ENCODE data around the gene LRMDA.

Gene LRMDA

DNA sequence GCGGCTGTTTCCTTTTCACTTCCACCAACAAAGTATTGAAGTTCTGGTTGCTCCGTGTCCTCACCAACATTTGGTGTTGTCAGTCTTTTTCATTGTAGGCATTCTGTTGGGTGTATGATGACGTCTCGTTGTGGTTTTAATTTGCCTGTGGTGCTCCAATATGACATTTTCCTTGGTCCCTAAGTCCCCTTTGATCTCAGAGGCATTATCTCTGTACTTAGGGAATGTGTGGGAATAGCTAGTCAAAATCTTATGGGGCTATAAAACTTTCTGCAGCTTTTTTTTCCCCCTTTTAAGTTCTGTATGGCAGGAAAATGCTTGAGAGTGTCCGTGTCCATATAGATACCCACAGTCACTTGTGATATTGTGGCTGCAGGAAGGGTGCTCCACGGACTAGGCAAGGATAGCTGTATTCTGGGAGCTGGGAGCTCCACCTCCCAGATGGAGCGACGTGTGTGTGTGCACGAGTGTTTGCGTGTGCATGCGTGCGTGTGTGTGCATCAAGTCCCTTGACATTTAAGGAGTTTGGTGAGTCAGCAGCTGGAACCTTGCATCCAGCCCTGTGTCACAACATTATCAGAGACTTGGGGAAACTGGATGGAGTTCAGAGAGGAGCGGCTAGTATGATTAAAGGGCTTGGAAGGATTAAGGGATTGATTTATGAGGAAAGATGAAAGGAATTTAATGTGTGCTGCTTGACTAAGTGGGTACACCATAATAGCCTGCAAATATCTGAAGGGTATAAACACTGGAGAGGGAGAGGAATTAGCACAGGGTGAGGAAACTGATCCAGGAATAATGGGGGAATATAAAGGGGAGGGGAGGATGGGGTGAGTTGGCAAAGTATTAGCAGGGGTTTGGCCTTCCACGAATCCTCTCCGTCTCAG, 66.8 kb downstream of the LRMDA start:
- TF ChIP-seq ZNF274 (IDR thresholded peaks at IDR 0.05; ENCODE audit: low read depth, low read length): no peak
- H3K4me3 ChIP-seq (ENCODE audit: low read length): no peak overlapping the region

DNA sequence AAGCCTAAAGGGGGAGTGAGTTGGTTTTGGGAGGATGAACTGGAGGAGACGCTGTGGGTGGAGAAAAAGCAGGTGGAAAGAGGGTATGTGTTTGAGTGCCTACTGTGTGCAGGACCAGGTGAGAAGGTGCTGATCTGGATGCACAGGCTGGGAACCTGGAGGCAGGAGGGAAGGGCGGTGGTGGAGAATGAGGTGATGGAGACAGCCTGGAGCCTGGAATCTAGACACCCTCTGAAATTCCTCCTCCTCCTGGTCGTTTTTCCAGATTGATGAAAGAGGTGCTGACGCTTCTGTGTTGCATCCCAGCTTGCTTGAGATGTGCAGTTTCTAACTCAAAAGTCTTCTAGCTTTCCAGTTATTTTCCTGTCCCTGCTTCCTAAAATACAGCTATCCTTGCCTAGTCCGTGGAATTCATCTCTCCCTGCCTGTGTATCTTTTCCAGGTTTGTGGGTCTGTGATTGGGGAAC, 67.5 kb downstream of the LRMDA start:
- no peak for TF ChIP-seq ZNF274 (IDR thresholded peaks at IDR 0.05; ENCODE audit: low read depth, low read length)
- no peak overlapping the region for H3K4me3 ChIP-seq (ENCODE audit: low read length)

DNA sequence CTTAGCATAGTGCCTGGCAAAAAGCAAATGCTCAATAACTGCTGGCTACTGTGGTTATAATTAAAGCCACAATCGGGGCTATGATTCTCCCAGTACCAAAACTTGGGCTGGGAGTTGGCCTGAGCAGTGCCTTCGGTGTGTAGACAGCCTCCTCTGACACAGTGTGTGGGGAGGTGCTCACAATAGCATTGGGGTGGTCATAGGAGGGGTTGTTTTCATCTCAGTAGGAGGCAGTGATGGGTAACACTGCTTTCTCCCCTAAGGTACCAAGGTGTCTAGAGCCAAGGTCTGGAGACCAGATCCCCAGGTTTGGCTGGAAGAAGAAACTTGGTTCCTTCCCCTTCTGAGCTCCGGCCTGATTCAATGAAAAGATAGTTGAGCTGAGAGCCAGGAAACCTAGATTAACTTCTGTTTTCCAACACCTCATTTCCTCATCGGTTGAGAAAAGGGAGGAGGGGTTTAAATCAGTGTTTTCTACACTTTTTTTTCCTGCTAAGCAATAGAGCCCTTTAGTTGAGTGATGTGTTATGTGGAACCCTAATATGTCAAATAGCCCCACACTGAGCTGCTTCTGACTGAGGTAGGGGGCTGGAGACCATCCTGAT, 68.2 kb downstream of the LRMDA start:
- H3K4me3 ChIP-seq (ENCODE audit: low read length): no peak overlapping the region
- no peak for TF ChIP-seq ZNF274 (IDR thresholded peaks at IDR 0.05; ENCODE audit: low read depth, low read length)

DNA sequence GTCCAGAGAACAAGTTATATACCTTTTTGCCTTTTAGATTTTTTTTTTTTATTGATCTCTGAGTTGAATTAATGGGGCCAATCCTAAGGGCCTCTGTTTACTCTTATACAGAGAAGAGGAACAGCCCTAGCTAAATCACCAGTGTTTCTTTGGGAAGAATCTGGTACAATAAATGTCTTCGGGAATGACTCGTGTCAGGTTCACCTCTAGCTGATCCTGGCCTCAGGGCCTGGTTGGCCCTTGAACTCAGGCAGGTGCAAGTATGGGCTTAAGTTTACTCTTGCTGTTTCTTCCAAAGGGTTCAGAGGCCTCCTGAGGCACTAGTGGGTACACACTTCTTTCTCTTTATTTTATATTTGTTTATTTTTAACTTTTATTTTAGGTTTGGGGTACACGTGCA, 71.0 kb downstream of the LRMDA start:
- TF ChIP-seq ZNF274 (IDR thresholded peaks at IDR 0.05; ENCODE audit: low read depth, low read length): no peak
- H3K4me3 ChIP-seq (ENCODE audit: low read length): no peak overlapping the region

DNA sequence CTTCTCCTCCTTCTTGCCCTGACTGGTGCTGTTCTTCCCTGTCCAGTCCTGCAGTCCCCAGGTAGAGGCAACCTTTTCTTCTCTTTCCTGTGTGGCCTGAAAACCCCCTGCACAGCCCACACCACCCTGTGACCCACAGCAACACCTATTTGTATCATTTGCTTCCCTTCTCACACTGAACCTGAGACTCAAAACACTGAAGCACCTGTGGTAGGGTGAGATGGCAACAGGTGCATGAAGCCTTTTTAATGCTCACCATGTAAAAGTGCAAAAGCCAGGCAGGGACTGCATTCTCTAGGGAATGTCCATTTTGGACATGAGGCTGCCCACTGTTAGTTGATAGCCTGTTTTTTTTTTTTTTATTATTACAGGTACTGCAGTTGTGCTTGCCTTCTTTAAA, 71.4 kb downstream of the LRMDA start:
- no peak overlapping the region for H3K4me3 ChIP-seq (ENCODE audit: low read length)
- no peak for TF ChIP-seq ZNF274 (IDR thresholded peaks at IDR 0.05; ENCODE audit: low read depth, low read length)

DNA sequence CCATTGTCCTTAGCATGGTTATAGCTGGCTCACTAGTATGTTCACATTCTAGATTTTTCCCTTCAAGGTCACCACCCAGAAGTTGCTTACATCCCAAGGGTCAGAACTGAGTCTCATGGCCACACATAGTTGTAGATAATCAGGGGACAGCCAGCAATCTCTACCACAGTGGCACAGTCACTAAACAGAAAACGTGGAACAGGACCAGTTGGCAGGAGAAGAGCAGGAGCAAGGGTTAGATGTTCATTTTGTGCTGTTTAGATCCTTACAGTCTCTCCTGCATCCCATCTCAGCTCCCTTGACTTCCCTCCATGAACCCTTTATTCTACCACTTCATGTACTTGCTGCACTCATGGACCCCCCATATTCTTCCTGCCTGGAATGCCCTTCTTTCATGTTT, 73.9 kb downstream of the LRMDA start:
- TF ChIP-seq ZNF274 (IDR thresholded peaks at IDR 0.05; ENCODE audit: low read depth, low read length): no peak
- no peak overlapping the region for H3K4me3 ChIP-seq (ENCODE audit: low read length)

DNA sequence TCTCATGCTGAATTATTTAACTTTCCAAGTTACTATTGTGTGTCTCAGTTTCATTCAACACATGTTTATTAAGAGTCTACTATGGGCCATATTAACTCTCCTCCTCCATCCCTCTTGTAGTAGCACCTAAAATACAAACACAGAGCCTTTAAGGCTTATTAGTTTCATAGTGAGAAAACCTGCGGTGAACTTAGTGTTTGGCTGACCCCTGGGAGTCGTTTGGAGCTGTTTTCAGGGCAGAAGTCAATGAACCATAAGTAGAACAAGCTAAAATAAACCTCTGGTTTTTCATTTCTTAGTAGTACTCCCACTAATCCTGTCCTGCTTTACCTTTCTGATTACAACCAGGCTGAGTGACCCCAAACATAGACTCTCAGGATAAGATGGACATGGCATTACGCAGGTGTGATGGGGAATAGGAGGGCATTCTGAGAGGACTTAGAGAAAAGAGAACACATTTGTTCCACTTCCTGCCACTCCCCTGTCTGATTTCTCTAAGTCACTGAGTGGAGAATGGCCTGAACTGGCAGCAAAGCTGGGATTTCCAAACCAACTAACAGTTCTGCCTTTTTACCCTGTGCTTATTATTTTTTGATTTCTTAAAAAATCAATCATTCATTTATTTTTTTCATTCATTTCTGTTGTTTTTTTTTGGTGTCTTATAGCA, 74.5 kb downstream of the LRMDA start:
- TF ChIP-seq ZNF274 (IDR thresholded peaks at IDR 0.05; ENCODE audit: low read depth, low read length): no peak
- H3K4me3 ChIP-seq (ENCODE audit: low read length): no peak overlapping the region

DNA sequence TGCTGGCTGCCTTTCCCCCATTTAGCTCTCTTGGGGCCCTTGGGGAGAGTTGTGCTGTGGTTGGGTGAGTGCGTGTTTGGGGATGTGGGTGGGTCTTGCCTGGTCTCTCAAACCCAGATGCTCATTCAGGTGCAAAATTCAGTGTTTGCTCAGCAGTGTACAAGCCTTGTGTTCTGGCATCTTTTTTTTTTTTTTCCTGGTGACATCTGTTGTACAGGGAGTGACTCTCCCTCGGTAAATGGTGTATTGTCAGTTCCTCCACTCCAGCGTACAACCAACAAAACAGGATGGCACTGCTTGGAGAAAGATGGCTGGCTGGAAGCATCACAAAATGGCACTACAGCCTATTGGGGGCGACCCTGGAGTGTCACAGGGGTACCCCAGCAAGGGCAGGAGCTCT, 75.5 kb downstream of the LRMDA start:
- TF ChIP-seq ZNF274 (IDR thresholded peaks at IDR 0.05; ENCODE audit: low read depth, low read length): no peak
- H3K4me3 ChIP-seq (ENCODE audit: low read length): no peak overlapping the region

DNA sequence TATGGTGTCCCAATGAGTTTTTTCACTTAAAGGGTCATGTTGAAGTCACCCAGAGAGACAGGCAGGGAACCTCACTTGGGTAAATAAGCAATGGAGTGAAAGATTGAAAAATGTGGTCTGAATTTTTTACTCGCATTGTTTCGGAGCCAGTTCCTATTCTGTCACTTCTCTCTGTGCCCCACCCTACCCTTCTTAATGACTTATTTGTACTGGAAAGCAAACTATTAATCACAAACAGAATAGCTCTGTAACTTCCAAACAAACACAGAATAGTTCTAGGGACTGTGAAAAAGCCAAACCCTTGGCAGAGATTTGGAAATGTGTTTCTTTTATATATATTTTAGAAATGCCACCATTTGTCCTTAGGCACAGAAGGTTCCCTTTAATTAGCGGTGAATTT, 76.0 kb downstream of the LRMDA start:
- no peak overlapping the region for H3K4me3 ChIP-seq (ENCODE audit: low read length)
- TF ChIP-seq ZNF274 (IDR thresholded peaks at IDR 0.05; ENCODE audit: low read depth, low read length): no peak

DNA sequence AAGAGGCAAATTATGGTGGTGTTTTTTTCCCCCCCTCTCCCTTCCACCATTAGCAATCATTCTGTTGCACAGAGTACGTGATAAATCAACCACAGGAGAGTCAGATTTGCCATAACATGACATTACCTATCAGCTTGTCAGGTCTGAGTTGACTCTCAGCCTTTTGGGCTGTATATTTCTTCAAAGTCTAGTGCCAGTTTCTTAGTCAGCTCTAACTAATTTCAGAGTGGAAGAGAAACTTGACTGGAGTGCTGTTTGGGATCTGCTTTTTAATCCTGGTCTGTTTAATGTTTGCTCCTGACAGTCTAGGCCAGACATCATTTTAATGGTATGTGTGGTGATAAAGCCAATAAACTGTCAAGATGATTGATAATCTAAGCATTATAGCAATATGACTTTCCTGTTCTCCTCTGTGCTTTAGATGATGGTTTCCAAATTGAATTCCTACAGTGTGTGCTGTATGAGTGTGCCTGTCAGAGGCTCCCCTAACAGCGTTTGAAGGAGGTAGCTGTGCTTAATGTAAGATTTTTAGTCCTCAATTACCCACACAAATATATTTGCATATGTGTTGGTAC, 76.9 kb downstream of the LRMDA start:
- no peak overlapping the region for H3K4me3 ChIP-seq (ENCODE audit: low read length)
- TF ChIP-seq ZNF274 (IDR thresholded peaks at IDR 0.05; ENCODE audit: low read depth, low read length): no peak

DNA sequence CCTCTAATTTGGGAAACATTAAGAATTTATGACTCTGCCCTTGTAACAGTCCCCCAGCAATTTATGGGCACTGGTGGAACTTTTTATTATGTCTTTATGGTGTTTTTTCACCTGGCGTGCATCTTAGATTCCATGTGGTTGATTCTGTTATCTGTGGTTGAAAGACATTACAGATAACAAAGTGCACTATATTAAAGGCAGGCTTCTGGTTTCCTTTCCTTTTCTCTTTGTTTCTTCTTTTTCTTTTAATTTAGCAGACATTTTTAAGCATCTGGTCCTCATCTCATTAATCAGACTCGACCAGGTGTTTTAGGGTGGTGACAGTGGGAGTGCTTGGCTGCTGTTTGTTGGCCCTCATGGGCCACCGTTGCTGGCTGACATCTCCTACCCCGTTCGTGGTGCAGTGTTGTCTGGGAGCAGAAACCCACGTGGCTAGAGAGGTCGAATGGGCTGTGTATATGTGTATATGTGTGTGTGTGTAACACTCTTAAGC, 77.4 kb downstream of the LRMDA start:
- no peak overlapping the region for H3K4me3 ChIP-seq (ENCODE audit: low read length)
- TF ChIP-seq ZNF274 (IDR thresholded peaks at IDR 0.05; ENCODE audit: low read depth, low read length): no peak

DNA sequence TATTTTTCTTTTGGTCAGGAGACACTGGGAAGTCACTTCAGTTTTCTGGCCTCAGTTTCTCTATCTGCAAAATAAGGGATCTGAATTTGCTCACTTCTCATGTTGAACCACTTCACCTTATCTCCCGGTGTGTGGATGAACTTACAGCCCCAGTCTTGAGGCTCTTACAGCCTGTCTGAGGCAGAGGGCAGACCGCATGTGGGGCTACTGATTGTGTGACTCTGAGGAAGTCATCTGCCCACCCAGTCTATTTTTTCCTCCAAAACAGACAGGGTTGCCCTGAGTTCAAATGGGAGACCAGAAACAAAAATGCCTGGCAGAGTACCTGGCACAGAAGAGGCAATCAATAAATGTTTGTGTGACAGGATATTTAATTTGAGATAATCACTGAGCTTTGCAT, 78.3 kb downstream of the LRMDA start:
- H3K4me3 ChIP-seq (ENCODE audit: low read length): no peak overlapping the region
- TF ChIP-seq ZNF274 (IDR thresholded peaks at IDR 0.05; ENCODE audit: low read depth, low read length): no peak

DNA sequence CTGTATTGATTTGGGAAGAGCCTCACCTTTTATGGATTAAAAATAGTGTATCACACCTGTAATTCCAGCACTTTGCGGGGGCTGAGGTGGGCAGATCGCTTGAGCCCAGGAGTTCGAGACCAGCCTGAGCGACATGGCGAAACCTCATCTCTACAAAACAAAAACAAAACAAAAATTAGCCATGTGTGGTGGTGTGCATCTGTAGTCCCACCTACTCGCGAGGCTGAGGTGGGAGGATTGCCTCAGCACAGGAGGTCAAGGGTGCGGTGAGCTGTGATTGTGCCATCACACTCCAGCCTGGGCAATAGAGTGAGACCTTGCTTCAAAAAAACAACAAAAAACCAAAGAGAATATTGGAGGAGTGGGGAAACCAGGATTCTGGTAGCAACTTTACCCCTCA, 79.6 kb downstream of the LRMDA start:
- TF ChIP-seq ZNF274 (IDR thresholded peaks at IDR 0.05; ENCODE audit: low read depth, low read length): no peak

DNA sequence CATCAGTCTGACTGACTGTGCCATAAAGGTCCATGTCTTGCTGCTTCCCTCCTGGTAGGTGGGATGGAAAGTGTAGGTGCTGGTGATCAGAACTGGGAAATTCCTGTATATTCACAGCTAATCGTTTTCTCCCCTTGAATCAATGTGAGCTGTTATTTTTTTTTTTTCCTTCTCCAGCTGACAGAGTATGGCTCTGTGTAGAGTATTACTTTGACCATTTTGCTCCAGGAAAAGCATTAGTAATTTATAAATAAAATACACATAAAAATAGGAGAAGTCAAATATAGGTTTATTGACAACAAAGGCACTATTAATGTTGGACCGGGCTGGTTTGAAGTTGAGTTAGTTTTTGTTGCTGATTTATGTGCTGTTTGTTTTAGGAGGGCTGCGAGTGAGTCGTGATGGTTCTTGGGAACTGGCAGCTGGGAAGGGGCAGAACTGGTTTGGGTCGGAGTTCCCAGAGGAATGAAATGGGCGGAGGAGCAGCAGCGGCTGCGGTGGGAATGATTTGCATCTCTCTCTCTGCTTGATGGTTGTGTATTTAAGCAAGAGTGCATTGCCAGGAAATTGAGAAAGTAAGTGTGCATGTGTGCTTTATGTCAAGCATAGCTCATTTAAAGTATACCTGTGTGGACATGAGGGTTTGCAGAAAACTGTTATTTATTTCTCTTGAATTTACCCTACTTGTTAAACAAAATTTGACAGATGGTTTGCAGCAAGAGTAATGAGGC, 80.9 kb downstream of the LRMDA start:
- H3K4me3 ChIP-seq (ENCODE audit: low read length): no peak overlapping the region
- no peak for TF ChIP-seq ZNF274 (IDR thresholded peaks at IDR 0.05; ENCODE audit: low read depth, low read length)

More for the DNA sequence above, 79.6 kb downstream of the LRMDA start:
- no peak overlapping the region for H3K4me3 ChIP-seq (ENCODE audit: low read length)

All from GM08714 (cell line).